HEK293 (cell line): ENCODE measurements around the gene TEAD3.

Source experiments
- CTCF ChIA-PET: fragments of 350-600 bp; formaldehyde crosslinking; extraction: SDS; loops from one replicate; lab custom pipeline; 2021; ENCODE audit warnings: antibody characterized with exemption; lab: Yijun Ruan, JAX
- POLR2A ChIA-PET: fragments of 300-600 bp; formaldehyde crosslinking; extraction: SDS; loops from one replicate; lab custom pipeline; 2020; ENCODE audit warnings: antibody characterized with exemption, inconsistent platforms; lab: Yijun Ruan, JAX
- H3K27ac ChIP-seq: fragments of 200-500 bp; sonication (Bioruptor generic); 2 replicates; pipeline ENCODE4 v1.5.1; 2014; ENCODE audit warnings: low read depth, low read length, control low read depth, inconsistent platforms; ENCODE audit errors: extremely low read depth
- H3K36me3 ChIP-seq, 2 experiments: fragments of 200-500 bp in 1 of 2; sonication (Bioruptor generic) in 1 of 2; 1 replicate in 1 of 2; 2 replicates in 1 of 2; pipeline ENCODE4 v1.5.1; 2014 to 2017; ENCODE audit warnings: inconsistent platforms in 2 of 2, low read length in 2 of 2; ENCODE audit not compliant: control insufficient read depth in 2 of 2, insufficient read depth in 1 of 2
- H3K4me1 ChIP-seq: fragments of 200-500 bp; sonication (Bioruptor generic); 2 replicates; pipeline ENCODE4 v1.5.1; 2014; ENCODE audit warnings: mild to moderate bottlenecking, low read length, inconsistent platforms; ENCODE audit not compliant: control insufficient read depth, insufficient read depth
- H3K4me3 ChIP-seq: 2 replicates; pipeline ENCODE4 v1.5.1; 2011; ENCODE audit warnings: low read depth, mild to moderate bottlenecking, control low read depth, low read length, moderate library complexity
- H3K9me3 ChIP-seq: fragments of 200-500 bp; sonication (Bioruptor generic); 2 replicates; pipeline ENCODE4 v1.5.1; 2014; ENCODE audit warnings: low read depth, low read length, inconsistent platforms; ENCODE audit not compliant: control insufficient read depth, insufficient read depth
- FEZF1 ChIP-seq: fragments of 450-650 bp; formaldehyde crosslinking; IDR thresholded peaks from 2 replicates; pipeline ENCODE4 v1.5.1; 2016; ENCODE audit warnings: missing biosample characterization, missing genetic modification characterization
- KLF9 ChIP-seq: fragments of 450-650 bp; formaldehyde crosslinking; IDR thresholded peaks from 2 replicates; pipeline ENCODE4 v1.5.1; 2016; ENCODE audit warnings: missing biosample characterization, missing genetic modification characterization, low read depth
- MYNN ChIP-seq: fragments of 450-650 bp; formaldehyde crosslinking; IDR thresholded peaks from 2 replicates; pipeline ENCODE4 v1.5.1; 2016; ENCODE audit warnings: missing biosample characterization, missing genetic modification characterization, borderline replicate concordance
- TCF7L2 ChIP-seq: IDR thresholded peaks from 2 replicates; pipeline ENCODE4 v1.6.1; 2011; ENCODE audit warnings: low read depth, mild to moderate bottlenecking, inconsistent platforms, low read length, moderate library complexity, borderline replicate concordance
- TRIM28 ChIP-seq: IDR thresholded peaks from 2 replicates; pipeline ENCODE4 v1.6.1; 2011; ENCODE audit warnings: low read length, control low read depth, borderline replicate concordance
- ZBTB17 ChIP-seq: fragments of 450-650 bp; formaldehyde crosslinking; IDR thresholded peaks from 2 replicates; pipeline ENCODE4 v1.5.1; 2016; ENCODE audit warnings: missing biosample characterization, missing genetic modification characterization
- ZBTB7A ChIP-seq: fragments of 450-650 bp; formaldehyde crosslinking; IDR thresholded peaks from 2 replicates; pipeline ENCODE4 v1.5.1; 2016; ENCODE audit warnings: low read depth, missing biosample characterization, missing genetic modification characterization
- ZNF138 ChIP-seq: fragments of 450-650 bp; formaldehyde crosslinking; IDR thresholded peaks from 2 replicates; pipeline ENCODE4 v1.5.1; 2016; ENCODE audit warnings: missing biosample characterization, missing genetic modification characterization, borderline replicate concordance
- ZNF292 ChIP-seq: fragments of 450-650 bp; formaldehyde crosslinking; IDR thresholded peaks from 2 replicates; pipeline ENCODE4 v1.5.1; 2016; ENCODE audit warnings: low read depth, missing biosample characterization, missing genetic modification characterization, borderline replicate concordance
- ZNF426 ChIP-seq: fragments of 450-650 bp; formaldehyde crosslinking; IDR thresholded peaks from 2 replicates; pipeline ENCODE4 v1.5.1; 2017; ENCODE audit warnings: missing biosample characterization, missing genetic modification characterization, mild to moderate bottlenecking, inconsistent platforms, moderate library complexity
- ZNF48 ChIP-seq: fragments of 450-650 bp; formaldehyde crosslinking; IDR thresholded peaks from 2 replicates; pipeline ENCODE4 v1.5.1; 2016; ENCODE audit warnings: missing biosample characterization, missing genetic modification characterization
- ZNF530 ChIP-seq: fragments of 450-650 bp; formaldehyde crosslinking; IDR thresholded peaks from 2 replicates; pipeline ENCODE4 v1.5.1; 2016; ENCODE audit warnings: low read depth, missing biosample characterization, missing genetic modification characterization
- ZNF624 ChIP-seq: fragments of 450-650 bp; formaldehyde crosslinking; IDR thresholded peaks from 2 replicates; pipeline ENCODE4 v1.5.1; 2017; ENCODE audit warnings: missing biosample characterization, missing genetic modification characterization
- ZNF76 ChIP-seq: fragments of 450-650 bp; formaldehyde crosslinking; IDR thresholded peaks from 2 replicates; pipeline ENCODE4; 2016; ENCODE audit warnings: low read depth, missing biosample characterization, missing genetic modification characterization, borderline replicate concordance
- ZNF768 ChIP-seq: fragments of 450-650 bp; formaldehyde crosslinking; IDR thresholded peaks from 2 replicates; pipeline ENCODE4 v1.5.1; 2018; ENCODE audit warnings: missing biosample characterization, mild to moderate bottlenecking, missing genetic modification characterization
- ZNF792 ChIP-seq: fragments of 450-650 bp; formaldehyde crosslinking; IDR thresholded peaks from 2 replicates; pipeline ENCODE4 v1.5.1; 2016; ENCODE audit warnings: missing biosample characterization, missing genetic modification characterization
- TF ChIP-seq, protein P1 (sequence below): fragments of 450-650 bp; formaldehyde crosslinking; IDR thresholded peaks from 2 replicates; pipeline ENCODE4 v1.5.1; 2016; ENCODE audit warnings: missing biosample characterization, missing genetic modification characterization
- TF ChIP-seq, protein P2 (sequence below): fragments of 450-650 bp; formaldehyde crosslinking; IDR thresholded peaks from 2 replicates; pipeline ENCODE4 v1.5.1; 2016; ENCODE audit warnings: missing biosample characterization, missing genetic modification characterization, borderline replicate concordance
- TF ChIP-seq, protein P3 (sequence below): fragments of 450-650 bp; formaldehyde crosslinking; IDR thresholded peaks from 2 replicates; pipeline ENCODE4 v1.5.1; 2016; ENCODE audit warnings: missing biosample characterization, missing genetic modification characterization
- TF ChIP-seq, protein P4 (sequence below): fragments of 450-650 bp; formaldehyde crosslinking; IDR thresholded peaks from 2 replicates; pipeline ENCODE4 v1.5.1; 2016; ENCODE audit warnings: missing biosample characterization, missing genetic modification characterization
- TF ChIP-seq, protein P5 (sequence below): fragments of 450-650 bp; formaldehyde crosslinking; IDR thresholded peaks from 2 replicates; pipeline ENCODE4 v1.5.1; 2017; ENCODE audit warnings: missing biosample characterization, missing genetic modification characterization

The TEAD3 gene

DNA sequence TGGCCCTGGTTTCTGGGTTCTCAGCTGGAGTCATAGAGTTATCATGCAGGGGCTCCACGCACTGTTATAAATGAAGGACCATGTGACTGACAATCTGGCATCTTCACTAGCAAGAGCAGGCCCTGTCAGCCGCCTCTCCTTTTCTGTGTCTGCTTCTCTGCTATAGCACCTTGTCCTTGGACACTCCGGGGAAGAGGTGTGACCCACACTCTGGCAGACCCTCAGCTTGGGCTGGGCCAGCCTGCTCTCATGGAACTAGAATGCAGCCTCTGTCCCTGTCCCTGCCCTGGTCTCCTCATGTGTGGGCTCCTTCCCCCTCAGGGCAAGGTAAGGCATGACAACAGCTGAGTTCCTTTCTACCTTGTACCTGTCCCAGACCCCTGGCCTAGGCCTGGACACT, 55.7 kb downstream of the TEAD3 start:
- TF ChIP-seq ZNF48 (tag by site-specific recombination) (no peak), ZNF292 (tag by site-specific recombination) (no peak), ZNF76 (no peak), ZNF138 (tag by site-specific recombination) (no peak), FEZF1 (tag by site-specific recombination) (no peak), ZBTB7A (tag by site-specific recombination) (no peak), TRIM28 (no peak), KLF9 (tag by site-specific recombination) (no peak), ZNF426 (tag by site-specific recombination) (no peak)
- TF ChIP-seq, protein P1, sequence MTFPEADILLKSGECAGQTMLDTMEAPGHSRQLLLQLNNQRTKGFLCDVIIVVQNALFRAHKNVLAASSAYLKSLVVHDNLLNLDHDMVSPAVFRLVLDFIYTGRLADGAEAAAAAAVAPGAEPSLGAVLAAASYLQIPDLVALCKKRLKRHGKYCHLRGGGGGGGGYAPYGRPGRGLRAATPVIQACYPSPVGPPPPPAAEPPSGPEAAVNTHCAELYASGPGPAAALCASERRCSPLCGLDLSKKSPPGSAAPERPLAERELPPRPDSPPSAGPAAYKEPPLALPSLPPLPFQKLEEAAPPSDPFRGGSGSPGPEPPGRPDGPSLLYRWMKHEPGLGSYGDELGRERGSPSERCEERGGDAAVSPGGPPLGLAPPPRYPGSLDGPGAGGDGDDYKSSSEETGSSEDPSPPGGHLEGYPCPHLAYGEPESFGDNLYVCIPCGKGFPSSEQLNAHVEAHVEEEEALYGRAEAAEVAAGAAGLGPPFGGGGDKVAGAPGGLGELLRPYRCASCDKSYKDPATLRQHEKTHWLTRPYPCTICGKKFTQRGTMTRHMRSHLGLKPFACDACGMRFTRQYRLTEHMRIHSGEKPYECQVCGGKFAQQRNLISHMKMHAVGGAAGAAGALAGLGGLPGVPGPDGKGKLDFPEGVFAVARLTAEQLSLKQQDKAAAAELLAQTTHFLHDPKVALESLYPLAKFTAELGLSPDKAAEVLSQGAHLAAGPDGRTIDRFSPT (tag by site-specific recombination) = no peak
- TF ChIP-seq, protein P2, sequence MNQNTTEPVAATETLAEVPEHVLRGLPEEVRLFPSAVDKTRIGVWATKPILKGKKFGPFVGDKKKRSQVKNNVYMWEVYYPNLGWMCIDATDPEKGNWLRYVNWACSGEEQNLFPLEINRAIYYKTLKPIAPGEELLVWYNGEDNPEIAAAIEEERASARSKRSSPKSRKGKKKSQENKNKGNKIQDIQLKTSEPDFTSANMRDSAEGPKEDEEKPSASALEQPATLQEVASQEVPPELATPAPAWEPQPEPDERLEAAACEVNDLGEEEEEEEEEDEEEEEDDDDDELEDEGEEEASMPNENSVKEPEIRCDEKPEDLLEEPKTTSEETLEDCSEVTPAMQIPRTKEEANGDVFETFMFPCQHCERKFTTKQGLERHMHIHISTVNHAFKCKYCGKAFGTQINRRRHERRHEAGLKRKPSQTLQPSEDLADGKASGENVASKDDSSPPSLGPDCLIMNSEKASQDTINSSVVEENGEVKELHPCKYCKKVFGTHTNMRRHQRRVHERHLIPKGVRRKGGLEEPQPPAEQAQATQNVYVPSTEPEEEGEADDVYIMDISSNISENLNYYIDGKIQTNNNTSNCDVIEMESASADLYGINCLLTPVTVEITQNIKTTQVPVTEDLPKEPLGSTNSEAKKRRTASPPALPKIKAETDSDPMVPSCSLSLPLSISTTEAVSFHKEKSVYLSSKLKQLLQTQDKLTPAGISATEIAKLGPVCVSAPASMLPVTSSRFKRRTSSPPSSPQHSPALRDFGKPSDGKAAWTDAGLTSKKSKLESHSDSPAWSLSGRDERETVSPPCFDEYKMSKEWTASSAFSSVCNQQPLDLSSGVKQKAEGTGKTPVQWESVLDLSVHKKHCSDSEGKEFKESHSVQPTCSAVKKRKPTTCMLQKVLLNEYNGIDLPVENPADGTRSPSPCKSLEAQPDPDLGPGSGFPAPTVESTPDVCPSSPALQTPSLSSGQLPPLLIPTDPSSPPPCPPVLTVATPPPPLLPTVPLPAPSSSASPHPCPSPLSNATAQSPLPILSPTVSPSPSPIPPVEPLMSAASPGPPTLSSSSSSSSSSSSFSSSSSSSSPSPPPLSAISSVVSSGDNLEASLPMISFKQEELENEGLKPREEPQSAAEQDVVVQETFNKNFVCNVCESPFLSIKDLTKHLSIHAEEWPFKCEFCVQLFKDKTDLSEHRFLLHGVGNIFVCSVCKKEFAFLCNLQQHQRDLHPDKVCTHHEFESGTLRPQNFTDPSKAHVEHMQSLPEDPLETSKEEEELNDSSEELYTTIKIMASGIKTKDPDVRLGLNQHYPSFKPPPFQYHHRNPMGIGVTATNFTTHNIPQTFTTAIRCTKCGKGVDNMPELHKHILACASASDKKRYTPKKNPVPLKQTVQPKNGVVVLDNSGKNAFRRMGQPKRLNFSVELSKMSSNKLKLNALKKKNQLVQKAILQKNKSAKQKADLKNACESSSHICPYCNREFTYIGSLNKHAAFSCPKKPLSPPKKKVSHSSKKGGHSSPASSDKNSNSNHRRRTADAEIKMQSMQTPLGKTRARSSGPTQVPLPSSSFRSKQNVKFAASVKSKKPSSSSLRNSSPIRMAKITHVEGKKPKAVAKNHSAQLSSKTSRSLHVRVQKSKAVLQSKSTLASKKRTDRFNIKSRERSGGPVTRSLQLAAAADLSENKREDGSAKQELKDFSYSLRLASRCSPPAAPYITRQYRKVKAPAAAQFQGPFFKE (tag by site-specific recombination) = no peak
- TF ChIP-seq, protein P3, sequence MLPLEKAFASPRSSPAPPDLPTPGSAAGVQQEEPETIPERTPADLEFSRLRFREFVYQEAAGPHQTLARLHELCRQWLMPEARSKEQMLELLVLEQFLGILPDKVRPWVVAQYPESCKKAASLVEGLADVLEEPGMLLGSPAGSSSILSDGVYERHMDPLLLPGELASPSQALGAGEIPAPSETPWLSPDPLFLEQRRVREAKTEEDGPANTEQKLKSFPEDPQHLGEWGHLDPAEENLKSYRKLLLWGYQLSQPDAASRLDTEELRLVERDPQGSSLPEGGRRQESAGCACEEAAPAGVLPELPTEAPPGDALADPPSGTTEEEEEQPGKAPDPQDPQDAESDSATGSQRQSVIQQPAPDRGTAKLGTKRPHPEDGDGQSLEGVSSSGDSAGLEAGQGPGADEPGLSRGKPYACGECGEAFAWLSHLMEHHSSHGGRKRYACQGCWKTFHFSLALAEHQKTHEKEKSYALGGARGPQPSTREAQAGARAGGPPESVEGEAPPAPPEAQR (tag by site-specific recombination) = no peak
- TF ChIP-seq, protein P4, sequence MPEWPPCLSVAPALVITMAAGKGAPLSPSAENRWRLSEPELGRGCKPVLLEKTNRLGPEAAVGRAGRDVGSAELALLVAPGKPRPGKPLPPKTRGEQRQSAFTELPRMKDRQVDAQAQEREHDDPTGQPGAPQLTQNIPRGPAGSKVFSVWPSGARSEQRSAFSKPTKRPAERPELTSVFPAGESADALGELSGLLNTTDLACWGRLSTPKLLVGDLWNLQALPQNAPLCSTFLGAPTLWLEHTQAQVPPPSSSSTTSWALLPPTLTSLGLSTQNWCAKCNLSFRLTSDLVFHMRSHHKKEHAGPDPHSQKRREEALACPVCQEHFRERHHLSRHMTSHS (tag by site-specific recombination) = no peak
- H3K4me3 ChIP-seq = no peak overlapping the region
- ChIA-PET CTCF (interaction anchor here (0.6 kb wide), 2 partner anchors 25 to 127 kb away, joined by 4 read pairs; no protein-coding TSS in a partner anchor), POLR2A (no interaction called here)
- H3K4me1 ChIP-seq = no peaks in the 10 kb centered on the region
- H3K9me3 ChIP-seq = no peaks in the 10 kb centered on the region
- no peaks in the 10 kb centered on the region for H3K36me3 ChIP-seq
- H3K27ac ChIP-seq = no peak overlapping the region

DNA sequence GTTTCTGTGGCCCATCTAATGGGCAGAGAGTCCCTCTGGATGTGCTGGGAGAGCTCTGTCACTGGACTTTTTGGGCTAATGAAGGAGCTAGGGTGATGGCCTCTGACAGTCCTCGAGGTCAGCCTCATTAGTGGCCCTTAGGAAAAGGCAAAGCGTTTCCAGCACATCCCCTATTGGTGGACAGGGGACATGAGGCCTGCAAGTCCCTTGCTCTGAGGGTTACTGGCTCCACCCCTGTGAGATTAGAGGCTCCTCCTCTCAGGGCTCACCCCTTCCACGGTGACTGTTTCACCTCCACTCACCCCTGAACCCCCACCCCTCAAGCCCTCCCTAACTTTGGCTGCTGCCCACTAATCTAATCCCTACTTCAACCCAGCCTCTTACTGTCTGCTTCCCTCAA, 57.6 kb downstream of the TEAD3 start:
- Histone ChIP-seq H3K4me1 (peaks cover 4% of the 10 kb centered on the region; the same call in 1 of the 2 replicates), H3K36me3 (no peaks in the 10 kb centered on the region), H3K27ac (no peak overlapping the region), H3K9me3 (no peaks in the 10 kb centered on the region), H3K4me3 (no peak overlapping the region)
- ChIA-PET POLR2A (no interaction called here), CTCF (interaction anchor here (1.0 kb wide), 1 partner anchor 11 kb away, joined by 6 read pairs; no protein-coding TSS in a partner anchor)
- TF ChIP-seq ZNF530 (tag by site-specific recombination) (no peak), MYNN (tag by site-specific recombination) (no peak), ZNF768 (no peak), ZBTB17 (tag by site-specific recombination) (no peak), ZNF792 (tag by site-specific recombination) (no peak), ZNF624 (no peak), TCF7L2 (no peak)
- TF ChIP-seq, protein P5, sequence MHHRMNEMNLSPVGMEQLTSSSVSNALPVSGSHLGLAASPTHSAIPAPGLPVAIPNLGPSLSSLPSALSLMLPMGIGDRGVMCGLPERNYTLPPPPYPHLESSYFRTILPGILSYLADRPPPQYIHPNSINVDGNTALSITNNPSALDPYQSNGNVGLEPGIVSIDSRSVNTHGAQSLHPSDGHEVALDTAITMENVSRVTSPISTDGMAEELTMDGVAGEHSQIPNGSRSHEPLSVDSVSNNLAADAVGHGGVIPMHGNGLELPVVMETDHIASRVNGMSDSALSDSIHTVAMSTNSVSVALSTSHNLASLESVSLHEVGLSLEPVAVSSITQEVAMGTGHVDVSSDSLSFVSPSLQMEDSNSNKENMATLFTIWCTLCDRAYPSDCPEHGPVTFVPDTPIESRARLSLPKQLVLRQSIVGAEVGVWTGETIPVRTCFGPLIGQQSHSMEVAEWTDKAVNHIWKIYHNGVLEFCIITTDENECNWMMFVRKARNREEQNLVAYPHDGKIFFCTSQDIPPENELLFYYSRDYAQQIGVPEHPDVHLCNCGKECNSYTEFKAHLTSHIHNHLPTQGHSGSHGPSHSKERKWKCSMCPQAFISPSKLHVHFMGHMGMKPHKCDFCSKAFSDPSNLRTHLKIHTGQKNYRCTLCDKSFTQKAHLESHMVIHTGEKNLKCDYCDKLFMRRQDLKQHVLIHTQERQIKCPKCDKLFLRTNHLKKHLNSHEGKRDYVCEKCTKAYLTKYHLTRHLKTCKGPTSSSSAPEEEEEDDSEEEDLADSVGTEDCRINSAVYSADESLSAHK (tag by site-specific recombination) = no peak
- TF ChIP-seq, protein P3 (tag by site-specific recombination) = no peak
